HG02870 (cell line): Measurements from ENCODE around the gene RECK.

Experiments
- ATAC-seq: cut with Tn5 transposase; IDR thresholded peaks from one replicate; pipeline ENCODE4 v1.9.1; 2021; ENCODE audit warnings: mild to moderate bottlenecking, moderate library complexity; ENCODE audit not compliant: unreplicated experiment

Gene RECK

DNA sequence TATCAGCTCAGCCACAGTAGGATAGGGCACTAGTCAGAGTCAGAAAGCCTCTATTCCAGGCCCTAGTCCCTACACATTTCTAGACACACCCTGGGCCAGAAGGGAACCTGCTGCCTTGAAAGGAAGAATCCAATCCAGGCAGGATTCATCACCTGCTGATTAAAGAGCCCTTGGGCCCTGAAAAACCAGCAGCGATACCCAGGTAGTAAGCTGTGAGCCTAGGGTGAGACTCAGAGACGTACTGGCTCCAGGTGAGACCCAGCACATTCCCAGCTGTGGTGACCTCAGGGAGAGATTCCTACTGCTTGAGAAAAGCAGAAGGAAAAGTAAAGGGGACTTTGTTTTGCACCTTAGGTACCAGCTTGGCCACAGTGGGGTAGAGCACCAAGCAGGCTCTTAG is 137.1 kb downstream of the RECK start:
- no peak for ATAC-seq
